ENCODE results near the gene TTLL11.

Gene TTLL11

DNA sequence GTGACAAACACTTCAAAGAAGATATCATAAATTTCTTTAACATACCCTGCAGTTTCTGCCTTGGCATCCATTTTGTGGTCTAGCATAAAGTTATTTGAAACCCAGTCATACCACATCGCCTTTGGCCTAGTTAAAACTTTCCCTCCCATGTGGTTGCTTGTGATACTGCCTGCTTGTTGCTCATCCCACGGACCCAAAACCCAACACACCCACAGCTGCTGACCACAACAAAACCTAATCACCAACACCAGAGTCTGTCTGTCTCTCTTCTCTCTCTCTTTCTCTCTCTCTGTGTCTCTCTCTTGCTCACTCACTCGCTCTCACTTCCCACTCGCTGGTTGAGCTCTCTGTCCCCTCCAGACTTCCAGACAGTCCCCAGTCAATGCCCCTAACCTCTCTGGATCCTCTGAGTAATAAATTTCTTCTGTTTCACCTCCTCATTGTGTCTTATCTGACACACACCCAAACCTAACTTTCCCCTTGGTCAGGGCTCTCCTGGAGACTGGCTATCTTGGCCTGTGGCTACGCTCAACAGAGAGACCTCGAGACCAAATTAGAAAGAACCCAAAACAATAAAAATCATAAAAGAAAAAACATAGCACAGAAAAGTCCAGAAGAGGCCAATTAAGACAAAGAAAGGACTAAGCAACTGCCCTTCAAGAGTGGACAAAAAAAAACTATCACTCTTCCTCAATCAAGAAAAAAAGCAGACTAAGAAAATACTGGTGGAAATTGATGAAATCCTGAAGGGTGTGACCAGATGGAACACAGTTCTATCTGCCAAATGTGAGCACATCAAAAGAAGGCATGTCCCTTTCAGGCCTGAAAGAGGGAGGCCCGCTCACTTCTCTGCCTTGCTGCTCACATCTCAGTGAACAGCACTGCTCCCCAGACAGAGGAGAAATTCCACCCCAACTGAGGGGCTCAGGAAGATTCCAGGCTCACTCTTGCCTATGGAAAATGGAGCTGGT is 41.5 kb downstream of the TTLL11 start:
- peak; percentile 57 for DNase-seq (ENCODE audit: low spot score)

DNA sequence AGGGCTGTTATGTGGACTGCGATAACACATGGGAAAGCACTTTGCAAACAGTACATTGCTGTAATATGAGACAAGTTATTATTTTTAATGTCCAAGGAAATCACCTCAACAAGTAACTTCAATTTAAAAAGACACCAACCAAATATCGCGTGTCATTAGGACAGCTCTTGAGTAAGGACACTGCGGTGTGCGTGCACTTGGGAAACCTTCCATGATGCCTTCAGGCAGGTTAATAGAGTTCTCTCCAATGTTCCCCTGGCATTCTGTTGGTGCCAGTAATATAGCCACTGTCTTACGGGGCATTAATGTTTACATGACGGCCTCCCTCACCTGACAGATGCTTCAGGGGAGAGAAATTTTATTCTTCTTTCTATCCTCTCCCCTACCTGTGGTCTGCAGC is 42.9 kb downstream of the TTLL11 start:
- no peak for DNase-seq (ENCODE audit: low spot score)

DNA sequence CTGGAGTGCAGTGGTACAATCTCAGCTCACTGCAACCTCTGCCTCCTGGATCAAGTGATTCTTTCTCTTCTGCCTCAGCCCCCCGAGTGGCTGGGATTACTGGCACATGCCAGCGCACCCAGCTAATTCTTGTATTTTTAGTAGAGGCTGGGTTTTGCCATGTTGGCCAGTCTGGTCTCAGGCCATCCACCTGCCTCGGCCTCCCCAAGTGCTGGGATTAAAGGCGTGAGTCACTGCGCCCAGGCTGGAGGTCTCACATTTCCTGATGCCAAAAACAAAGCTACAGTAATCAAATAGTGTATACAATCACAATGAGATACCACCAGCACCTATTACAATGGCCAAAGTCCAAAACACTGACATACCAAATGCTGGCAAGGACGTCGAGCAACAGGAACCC is 51.1 kb downstream of the TTLL11 start:
- DNase-seq (ENCODE audit: low spot score), result no peak

DNA sequence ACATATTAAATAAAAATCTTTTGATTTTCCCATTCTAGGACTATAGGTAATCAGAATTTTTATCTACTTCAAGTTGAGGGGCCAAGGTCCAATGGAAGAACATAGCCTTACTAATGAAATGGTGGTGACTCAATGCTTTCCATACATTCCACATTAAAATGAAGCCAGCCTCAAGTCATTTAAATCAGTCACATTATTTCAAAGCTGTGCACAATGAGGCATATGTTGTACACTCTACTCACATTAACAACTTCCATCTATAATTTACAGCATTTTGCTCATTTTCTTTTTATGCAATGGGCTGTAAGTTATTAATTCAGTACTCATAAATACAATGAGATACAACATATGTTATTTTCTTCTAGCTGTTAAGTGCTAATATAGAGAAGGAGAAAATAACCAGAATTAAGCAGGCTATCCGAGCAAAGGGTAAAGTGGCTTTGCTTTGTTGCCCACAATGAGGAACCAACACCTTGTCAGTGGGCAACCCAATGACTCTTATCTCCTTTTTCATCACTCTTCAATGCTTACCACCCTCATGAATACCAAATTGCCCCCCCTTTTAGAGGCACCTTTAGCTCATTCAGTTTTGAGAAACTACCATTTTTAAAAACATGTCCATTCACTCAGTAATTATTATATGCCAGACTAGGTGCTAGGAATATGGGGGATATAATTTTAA is 52.4 kb downstream of the TTLL11 start:
- DNase-seq (ENCODE audit: low spot score), result no peak

DNA sequence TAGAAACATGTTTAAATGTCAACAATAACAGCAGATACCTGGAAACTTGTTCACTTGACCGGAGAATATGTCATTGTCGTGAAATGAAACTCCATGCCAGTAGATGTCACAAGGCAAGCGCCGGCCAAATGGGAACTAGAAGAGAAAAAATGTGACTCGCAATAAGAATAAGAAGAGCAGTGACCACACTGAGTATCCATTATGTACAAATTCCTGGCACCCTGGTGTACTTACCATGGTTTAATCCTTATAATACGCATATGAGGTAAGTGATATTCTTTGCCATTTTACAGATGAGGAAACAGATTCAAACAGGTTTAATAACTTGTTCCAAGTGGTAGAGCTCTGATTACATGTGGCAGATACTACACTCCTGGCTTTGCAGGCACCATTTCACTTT is 53.9 kb downstream of the TTLL11 start:
- peak; percentile 0 for DNase-seq (ENCODE audit: low spot score)

DNA sequence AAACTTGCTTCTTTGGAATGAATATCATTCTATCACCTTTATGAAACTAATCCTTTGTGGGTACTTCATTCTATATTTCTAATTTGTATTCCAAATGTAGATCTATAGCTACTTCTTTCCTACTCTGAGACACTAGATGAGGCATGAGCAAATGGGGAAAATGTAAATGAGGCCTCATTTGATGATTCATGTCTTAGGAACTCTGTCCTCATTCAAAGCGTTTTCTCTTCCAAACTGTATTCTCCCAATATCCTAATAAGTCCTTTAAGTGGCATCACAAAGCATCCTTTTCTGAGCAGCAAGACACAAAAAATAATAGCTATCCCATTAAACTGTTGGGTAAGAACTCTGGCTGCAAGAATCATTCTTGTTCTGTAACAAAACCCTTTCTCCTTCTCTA is 56.1 kb downstream of the TTLL11 start:
- peak; percentile 53 for DNase-seq (ENCODE audit: low spot score)

DNA sequence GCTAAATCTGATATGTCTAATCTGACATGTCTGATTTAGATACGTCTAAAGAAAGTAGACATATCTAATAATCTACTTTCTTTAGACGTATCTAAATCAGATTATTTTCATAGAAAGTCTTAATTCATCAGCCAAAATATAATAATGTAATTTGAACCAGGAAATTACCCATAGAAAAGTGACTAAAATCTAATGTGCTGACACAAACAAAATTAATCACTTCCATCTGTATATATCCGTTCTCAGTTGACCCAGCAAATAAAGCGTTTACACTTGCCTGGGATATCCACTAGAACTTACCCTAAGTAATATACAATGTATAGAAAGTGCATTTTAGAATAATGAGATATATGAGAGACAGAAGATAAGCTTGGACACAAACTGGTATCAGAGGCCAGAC is 56.7 kb downstream of the TTLL11 start:
- peak; percentile 0 for DNase-seq (ENCODE audit: low spot score)

DNA sequence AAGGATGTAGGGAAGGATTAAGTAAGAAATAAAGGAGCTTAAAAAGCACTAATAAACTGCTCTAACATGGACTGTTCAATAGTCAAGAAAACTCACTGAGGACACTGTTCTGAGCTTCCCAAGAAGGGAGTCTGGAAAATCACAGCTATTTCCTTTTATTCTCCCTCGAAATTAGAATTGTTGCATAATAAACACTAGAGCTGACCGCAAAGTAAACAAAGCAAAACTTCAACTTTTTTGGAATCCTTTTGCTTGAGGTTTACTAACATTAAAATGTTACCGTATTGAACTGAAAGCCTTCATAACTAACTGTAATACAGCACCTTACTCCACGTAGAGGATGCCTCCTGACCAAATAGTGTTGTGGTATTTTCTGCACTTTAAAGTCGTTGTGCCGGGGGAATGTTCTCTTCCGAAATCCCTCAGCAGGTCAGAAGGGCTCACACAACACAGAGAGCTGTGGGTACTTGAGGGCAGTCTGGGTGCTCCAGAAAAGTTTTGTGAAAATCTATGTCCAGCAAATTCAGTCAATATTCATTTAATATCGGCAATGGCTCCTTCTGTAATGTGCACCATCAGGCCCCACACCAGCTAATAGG is 59.2 kb downstream of the TTLL11 start:
- DNase-seq (ENCODE audit: low spot score), result peak; percentile 24

DNA sequence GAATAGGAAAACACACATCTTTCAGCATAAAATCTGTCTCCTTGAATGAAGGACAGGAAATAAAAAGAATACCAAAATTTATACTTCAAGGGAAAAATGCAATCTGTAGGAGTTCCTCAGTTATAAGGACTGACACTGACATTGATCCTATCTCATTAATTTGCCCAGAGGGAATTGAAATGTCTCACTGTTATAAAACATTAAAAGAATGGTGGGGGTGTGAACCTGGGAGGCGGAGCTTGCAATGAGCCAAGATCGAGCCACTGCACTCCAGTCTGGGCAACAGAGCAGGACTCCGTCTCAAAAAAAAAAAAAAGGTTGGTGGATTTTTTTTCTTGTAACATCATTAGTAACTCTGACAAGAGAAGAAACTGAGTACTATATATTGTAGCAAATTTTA is 60.8 kb downstream of the TTLL11 start:
- no peak for DNase-seq (ENCODE audit: low spot score)

DNA sequence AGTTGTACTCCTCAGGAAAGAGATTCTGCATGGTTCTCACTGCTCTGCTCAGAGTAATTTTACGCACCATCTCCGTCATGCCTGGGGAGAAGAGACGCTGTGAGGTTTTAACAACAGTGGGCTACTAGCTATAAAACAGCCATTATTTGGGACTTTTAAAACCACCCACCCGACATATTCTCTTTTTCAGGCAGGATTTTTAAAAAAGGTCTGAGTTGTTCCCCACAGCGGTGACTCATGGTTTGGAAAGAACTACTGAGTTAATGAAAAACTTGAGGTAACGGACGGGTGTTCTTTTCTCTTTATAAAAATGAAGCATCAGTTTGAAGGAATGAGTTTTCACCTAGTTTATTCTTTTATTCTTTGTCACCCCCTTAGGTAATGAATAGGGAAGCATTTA is 61.3 kb downstream of the TTLL11 start:
- peak; percentile 50 for DNase-seq (ENCODE audit: low spot score)

DNA sequence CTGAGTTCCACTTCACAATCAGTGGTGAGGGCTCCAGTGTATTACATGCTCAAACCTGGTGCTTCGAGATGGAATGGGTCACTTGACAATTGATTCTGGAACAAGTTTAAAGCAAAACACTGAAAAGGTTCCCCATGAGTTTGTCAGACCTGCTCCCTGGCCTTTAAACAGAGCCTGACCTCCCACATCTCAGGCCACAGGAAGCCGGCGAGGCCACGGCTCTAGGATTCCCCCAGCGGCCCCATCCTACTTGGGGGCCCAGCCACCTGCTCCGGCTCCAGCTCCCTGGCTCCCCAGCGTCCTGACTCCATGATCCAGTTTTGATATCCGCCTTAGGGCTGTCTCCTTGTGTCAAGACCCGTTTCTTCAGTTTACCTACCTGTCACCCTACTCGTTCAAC is 62.0 kb downstream of the TTLL11 start:
- DNase-seq (ENCODE audit: low spot score), result no peak

DNA sequence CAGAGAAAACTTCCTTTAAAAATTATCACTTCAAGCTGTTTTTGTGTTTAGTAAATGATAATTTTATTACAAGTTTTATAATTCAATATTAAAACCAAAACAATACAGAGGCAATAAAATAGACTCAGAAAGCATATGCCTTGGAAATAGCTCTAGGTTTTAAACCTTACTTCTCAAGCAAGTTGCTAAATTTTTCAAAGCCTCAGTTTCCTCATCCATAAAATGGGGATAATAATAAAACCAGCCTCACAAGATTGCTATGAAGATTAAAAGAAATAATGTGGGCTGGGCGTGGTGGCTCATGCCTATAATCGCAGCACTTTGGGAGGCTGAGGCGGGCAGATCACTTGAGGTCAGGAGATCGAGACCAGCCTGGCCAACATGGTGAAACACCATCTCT is 62.8 kb downstream of the TTLL11 start:
- no peak for DNase-seq (ENCODE audit: low spot score)

DNA sequence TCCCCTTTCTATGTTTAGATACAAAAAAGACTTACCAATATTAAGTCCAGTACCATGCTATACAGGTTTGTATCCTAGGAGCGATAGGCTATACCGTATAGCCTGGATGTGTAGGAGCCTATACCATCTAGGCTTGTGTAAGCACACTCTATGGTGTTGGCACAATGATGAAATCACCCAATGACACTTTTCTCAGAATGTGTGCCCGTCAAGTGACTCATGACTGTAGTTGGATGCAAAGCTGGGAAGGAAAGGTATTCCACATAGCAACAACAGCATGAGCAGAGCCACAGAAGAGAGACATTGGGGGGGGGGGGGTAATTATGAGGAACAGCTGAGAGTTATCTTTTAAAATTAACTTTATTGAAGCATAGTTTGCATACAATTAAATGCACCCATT is 63.2 kb downstream of the TTLL11 start:
- no peak for DNase-seq (ENCODE audit: low spot score)

DNA sequence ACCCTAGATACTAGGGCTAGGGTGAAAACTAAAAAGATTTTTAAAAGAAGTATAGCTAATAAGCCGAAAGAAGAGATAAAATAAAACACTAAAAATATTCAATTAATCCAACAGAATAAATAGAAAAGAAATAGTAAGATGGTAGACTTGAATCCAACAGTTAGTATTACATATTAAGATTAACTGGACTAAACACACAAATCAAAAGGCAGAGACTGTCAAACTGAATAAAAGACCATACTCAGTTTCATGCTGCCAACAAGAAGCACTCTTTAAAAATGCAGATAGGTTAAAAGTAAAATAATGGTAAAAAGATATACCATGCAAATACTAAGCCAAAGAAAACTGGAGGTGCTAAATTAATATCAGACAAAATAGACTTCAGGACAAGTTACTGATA is 65.0 kb downstream of the TTLL11 start:
- no peak for DNase-seq (ENCODE audit: low spot score)

DNA sequence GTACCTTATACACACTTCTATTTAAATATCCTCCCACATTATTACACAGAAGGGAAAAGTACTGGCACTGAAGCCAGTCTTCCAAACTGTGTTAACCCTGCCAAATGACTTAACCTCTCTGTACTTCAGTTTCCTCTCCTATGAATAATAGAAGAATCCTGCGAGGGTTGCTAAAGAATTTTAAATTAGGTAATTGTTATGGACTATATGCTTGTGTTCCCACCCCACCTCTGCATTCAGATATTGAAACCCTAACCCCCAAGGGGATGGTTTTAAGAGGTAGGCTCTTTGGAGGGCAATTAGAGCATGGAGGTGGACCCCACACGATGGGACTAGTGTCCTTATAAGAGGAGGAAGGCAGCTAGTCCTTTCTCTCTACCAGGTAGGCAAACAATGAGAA is 72.7 kb downstream of the TTLL11 start:
- no peak for DNase-seq (ENCODE audit: low spot score)

DNA sequence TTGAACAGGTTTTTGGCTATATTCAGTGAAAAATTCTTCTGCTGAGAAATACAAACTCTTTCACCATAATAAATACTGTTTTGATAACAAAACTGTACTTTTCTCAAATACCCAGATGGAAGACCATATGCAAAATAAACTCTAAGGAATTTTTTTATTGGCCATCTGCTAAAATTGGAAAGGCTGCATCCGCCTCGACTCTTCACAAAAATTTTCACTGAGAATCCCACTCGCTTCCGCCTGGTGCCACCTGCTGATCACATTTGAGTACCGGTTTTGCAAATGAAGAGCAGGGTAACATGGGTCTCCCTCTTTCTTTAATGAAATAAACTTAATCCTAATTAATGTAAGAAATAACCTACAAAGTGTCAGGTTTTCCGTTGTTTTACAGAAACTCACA is 76.4 kb downstream of the TTLL11 start:
- DNase-seq (ENCODE audit: low spot score), result peak; percentile 28

DNA sequence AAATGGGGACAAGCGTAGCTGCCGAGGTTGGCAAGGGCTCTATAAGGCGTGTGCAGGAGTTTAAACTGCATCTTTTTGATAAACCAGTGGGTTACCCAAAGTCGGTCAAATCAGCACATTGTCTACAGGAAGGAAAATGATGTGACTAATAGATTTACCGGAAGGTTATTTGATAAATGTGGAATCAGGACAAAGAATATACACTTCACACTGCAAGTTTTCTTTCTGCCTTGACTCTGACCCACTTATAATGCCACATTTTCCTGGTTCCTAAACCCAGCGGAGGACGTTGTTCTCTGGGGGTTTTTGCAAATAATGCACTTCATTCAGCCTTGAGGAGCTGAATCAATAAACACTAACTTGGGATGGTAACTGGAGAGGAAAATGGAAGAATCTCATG is 76.8 kb downstream of the TTLL11 start:
- DNase-seq (ENCODE audit: low spot score), result no peak

DNA sequence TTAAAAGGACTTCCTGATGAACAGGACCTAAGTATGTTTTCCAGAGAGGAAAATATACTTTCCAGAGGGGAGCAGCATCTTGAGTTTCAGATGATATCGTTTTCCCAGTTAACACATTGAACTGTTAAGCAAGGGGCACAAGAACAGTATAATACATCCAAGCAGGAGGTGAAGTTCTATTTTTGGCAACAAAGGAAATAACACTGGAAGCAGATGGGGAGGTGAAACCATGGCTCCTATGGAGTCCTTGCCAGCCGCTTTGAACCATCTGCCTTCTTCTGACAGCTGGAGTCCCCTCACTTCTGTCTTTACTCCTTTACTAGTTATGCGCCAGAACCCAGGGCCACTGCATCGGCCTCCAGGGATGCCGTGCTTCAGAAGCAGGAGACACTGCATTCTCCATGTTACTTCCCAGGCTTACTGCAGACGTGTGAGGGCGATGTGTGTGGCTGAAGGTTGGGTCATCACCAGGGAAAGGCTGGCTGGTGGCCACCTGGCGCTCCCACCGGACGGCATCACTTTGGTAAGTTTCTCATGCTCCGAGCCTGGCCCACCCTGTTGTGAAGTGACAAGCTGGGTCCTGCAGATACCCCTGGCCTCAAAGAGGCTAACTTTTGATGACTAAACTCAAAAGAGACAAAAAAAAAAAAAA is 77.8 kb downstream of the TTLL11 start:
- no peak for DNase-seq (ENCODE audit: low spot score)

DNA sequence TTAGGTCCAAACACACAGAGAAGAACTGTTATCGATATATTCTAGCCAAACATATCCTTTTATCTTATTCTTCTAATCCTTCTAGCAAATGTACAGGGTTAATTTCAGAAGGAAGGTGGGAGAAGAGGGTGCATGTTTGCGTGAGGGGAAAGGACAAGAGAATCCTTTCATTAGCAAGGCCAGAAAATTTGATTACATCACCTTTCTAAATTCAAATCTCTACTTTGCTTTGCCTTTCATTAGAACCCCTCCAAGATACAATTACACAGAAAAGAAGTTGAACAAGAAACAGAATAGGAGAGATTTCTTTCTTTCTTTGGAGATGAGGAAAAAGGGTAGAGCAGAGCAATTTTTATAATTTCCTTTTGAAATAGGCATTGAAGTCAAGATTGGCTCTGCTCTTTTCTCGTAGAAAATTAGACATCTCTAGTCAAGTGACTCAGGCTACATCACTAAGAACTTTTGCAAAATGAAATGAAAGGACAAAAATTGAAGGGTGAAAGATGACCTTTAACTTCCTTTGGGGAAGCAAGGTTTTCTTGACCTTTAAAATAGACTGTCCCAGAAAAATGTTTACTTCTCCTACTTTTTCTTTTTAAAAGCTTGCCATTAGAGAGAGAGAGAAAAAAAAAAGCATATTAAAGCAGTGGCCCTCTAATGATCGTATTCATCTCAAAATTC is 81.2 kb downstream of the TTLL11 start:
- no peak for DNase-seq (ENCODE audit: low spot score)

DNA sequence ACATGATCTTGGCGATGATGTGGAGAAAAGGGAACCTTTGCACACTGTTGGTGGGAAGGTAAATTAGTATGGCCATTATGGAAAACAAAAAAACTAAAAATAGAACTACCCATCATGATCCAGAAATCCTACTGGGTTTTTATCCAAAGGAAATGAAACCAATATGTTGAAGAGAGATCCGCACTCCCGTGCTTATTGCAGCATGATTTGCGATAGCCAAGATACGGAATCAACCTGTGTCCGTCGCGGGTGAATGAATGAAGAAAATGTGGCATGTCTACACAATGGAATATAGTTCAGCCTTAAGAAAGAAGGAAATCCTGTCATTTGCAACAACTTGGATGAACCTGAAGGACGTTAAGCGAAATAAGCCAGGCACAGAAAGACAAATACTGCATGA is 84.5 kb downstream of the TTLL11 start:
- no peak for DNase-seq (ENCODE audit: low spot score)

DNA sequence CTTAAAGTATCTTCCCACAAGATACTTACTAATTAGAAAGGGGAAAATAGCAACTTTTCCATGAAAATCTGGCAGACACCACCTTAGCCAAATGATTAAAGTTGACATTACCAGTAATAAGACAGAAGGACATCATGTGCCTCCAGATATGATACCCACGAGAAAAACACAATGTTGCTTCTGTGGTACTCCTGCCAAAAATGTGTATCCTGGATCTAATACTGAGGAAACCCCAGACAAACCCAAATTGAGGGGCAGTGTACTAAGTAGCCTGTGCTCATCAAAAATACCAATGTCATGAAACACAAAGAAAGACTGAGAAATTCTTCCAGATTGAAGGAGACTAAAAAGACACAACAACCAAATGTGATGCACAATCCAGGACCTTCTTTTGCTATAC is 85.3 kb downstream of the TTLL11 start:
- no peak for DNase-seq (ENCODE audit: low spot score)

DNA sequence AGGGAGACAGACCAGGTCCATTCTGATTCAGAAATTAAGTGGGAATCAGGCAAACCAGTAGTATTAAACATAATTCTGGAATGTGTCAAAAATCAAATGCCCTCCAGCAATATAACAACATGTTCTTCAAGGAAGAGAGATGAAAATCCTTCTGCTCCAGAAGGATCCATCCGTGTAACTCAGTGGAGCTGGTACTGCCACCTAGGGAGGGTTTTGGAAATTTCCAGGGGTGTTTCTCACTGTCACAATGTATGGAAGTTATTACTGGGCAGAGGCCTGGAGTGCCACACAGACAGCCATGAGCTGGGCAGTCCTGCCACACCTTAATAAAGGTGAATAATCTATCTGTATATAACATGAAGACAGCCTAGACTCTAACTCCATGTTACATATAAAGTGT is 87.5 kb downstream of the TTLL11 start:
- DNase-seq (ENCODE audit: low spot score), result peak; percentile 69
